RWPE2 (cell line): Measurements from ENCODE around the gene ACSF3.
"Not testable (repeated sequence)": the region's sequence is repeated elsewhere in the genome, so short reads cannot be mapped to it uniquely, and the experiment has no call there.

Source experiments
- ATAC-seq: fragments of 200-7000 bp; cut with Tn5 transposase; 3 replicates; pipeline ENCODE4 v1.9.1; 2021; ENCODE audit warnings: low read depth
- DNase-seq: peaks from one replicate; pipeline ENCODE4 v3.0.0-alpha.2; 2020; ENCODE audit warnings: low spot score
- H3K27ac ChIP-seq: fragments of 450-650 bp; 2 replicates; pipeline ENCODE4 v1.5.1; 2017; ENCODE audit warnings: mild to moderate bottlenecking; ENCODE audit not compliant: poor library complexity, severe bottlenecking
- H3K27me3 ChIP-seq: fragments of 250-450 bp; sonication (Bioruptor Pico); 2 replicates; pipeline ENCODE4 v1.5.1; 2021; ENCODE audit warnings: mild to moderate bottlenecking, moderate library complexity; ENCODE audit not compliant: insufficient read depth, poor library complexity, severe bottlenecking
- H3K36me3 ChIP-seq: fragments of 250-450 bp; sonication (Bioruptor Pico); 2 replicates; pipeline ENCODE4 v1.5.1; 2020; ENCODE audit warnings: low read depth, mild to moderate bottlenecking, moderate library complexity
- H3K4me1 ChIP-seq: fragments of 250-450 bp; sonication (Bioruptor Pico); 2 replicates; pipeline ENCODE4 v1.5.1; 2021; ENCODE audit warnings: mild to moderate bottlenecking, moderate library complexity; ENCODE audit not compliant: insufficient read depth, poor library complexity, severe bottlenecking
- H3K4me3 ChIP-seq: fragments of 250-450 bp; sonication (Bioruptor Pico); 2 replicates; pipeline ENCODE4 v1.5.1; 2021; ENCODE audit warnings: mild to moderate bottlenecking, moderate library complexity; ENCODE audit not compliant: severe bottlenecking
- H3K9me3 ChIP-seq: fragments of 250-450 bp; sonication (Bioruptor Pico); 2 replicates; pipeline ENCODE4 v1.5.1; 2021; ENCODE audit warnings: mild to moderate bottlenecking, moderate library complexity; ENCODE audit not compliant: severe bottlenecking
- CTCF ChIP-seq: fragments of 450-650 bp; IDR thresholded peaks from one replicate; pipeline ENCODE4 v1.5.1; 2017; ENCODE audit warnings: mild to moderate bottlenecking, moderate library complexity; ENCODE audit not compliant: poor library complexity, severe bottlenecking

The ACSF3 gene

GRCh38 chr16:89183975-89184676 lies 90.5 kb downstream of the ACSF3 start:
- H3K27me3 ChIP-seq: no peaks in the 10 kb centered on the region
- no peak for TF ChIP-seq CTCF
- no peaks in the 10 kb centered on the region for H3K9me3 ChIP-seq
- H3K4me3 ChIP-seq: no peak overlapping the region
- no peak overlapping the region for H3K27ac ChIP-seq
- H3K36me3 ChIP-seq: no peaks in the 10 kb centered on the region
- no peak for DNase-seq
- no peaks in the 10 kb centered on the region for H3K4me1 ChIP-seq
- no peak for ATAC-seq

- H3K4me1 ChIP-seq: no peaks in the 10 kb centered on the region
- no peak overlapping the region for H3K27ac ChIP-seq
- H3K36me3 ChIP-seq: no peaks in the 10 kb centered on the region
- TF ChIP-seq CTCF: no peak
- H3K27me3 ChIP-seq: no peaks in the 10 kb centered on the region
- no peak overlapping the region for H3K4me3 ChIP-seq
- no peaks in the 10 kb centered on the region for H3K9me3 ChIP-seq
- no peak for DNase-seq
- ATAC-seq: no peak
Measured at GRCh38 chr16:89184677-89184932, 91.0 kb downstream of the ACSF3 start.

GRCh38 chr16:89184933-89185794 lies 91.5 kb downstream of the ACSF3 start:
- Histone ChIP-seq H3K4me1 (no peaks in the 10 kb centered on the region), H3K4me3 (no peak overlapping the region), H3K36me3 (no peaks in the 10 kb centered on the region), H3K27me3 (no peaks in the 10 kb centered on the region), H3K9me3 (no peaks in the 10 kb centered on the region), H3K27ac (no peak overlapping the region)
- no peak for TF ChIP-seq CTCF
- ATAC-seq: peak; percentile 53
- no peak for DNase-seq

GRCh38 chr16:89185887-89186592 lies 92.4 kb downstream of the ACSF3 start:
- not testable (repeated sequence) for H3K27ac ChIP-seq, H3K9me3 ChIP-seq, H3K36me3 ChIP-seq, DNase-seq, ATAC-seq, H3K4me1 ChIP-seq, H3K4me3 ChIP-seq, H3K27me3 ChIP-seq

- not testable (repeated sequence) for H3K27me3 ChIP-seq, ATAC-seq, H3K27ac ChIP-seq, H3K36me3 ChIP-seq, DNase-seq, H3K9me3 ChIP-seq, H3K4me3 ChIP-seq, H3K4me1 ChIP-seq
Measured at GRCh38 chr16:89186593-89187031, 93.0 kb downstream of the ACSF3 start.
